Fibroblast of pulmonary artery (primary cell): ENCODE measurements around the gene COX5B.

Source experiments
- DNase-seq: peaks from one replicate; pipeline ENCODE4 v3.0.0-alpha.2; 2010; ENCODE audit warnings: low read depth
- H3K4me3 ChIP-seq: replicated peaks from 2 replicates; pipeline ENCODE4 v1.5.1; 2011; ENCODE audit warnings: low read depth, mild to moderate bottlenecking, control low read depth, low read length, moderate library complexity
- CTCF ChIP-seq: IDR thresholded peaks from 2 replicates; pipeline ENCODE4 v1.5.1; 2011; ENCODE audit warnings: mild to moderate bottlenecking, control low read depth, low read length, inconsistent platforms; ENCODE audit errors: missing control alignments

Gene COX5B

DNA sequence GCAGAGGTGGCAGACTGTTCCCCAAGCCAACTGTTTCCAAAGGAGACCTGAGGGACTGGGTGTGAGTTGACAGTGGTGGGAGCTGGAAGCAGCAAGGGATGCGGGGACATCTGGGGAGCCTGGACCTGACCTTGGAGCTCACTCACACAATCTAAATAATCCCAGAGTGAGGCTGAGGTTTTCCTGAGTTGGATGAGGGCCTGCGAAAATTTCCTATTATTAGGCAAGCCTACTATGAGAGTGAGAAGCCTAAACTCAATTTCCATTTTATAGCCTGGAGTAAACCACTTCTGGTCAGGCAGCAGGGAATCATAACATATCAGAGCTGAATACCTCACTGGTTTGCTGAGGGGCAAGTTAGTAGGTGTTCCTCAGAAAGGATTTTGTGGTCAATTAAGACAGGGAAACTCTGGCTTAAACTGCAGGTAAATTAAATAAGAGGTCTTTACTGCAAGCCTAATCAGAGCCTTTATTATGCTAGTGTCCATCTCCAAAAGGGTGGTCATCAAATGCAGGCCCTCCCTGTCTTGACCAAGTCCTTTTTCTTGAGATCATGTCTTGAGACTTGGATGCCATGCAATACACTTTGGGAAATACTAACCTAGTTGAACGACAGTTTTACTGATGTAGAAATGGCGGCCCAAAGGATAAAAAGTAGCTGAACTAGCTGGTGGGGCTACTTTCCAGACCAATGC, 1.7 kb upstream of the COX5B start:
- no peak for DNase-seq
- TF ChIP-seq CTCF: no peak
- H3K4me3 ChIP-seq: no peak overlapping the region

DNA sequence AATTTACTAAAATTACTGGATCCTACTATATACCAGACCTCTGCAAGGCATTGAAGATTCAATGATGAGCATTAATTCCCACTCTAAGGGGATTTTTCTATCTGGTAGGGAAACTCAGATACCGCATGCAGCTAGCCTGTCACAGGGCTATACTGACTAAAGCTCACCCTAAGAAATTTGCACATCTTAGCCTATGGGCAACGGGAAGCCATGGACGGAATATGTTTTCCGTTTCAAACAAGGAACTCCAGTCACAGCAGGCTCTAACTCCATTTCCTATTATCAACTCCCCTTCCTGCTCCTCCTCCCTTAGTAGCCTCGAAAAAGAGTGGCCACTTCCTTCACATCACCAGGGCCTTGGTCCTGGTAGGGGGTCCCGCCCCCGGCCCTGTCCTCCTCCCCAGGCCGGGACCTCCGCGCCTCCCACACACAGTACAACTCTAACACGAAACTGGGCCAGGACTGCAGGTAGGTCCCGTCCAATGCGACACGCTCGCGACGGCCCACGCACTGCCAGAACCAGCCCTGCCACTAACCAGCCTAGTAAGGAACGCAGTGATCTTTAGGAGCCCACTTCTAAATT, 659 bp upstream of the COX5B start:
- peak overlapping the region; percentile 98 for H3K4me3 ChIP-seq
- TF ChIP-seq CTCF: no peak
- peak; percentile 10 for DNase-seq

DNA sequence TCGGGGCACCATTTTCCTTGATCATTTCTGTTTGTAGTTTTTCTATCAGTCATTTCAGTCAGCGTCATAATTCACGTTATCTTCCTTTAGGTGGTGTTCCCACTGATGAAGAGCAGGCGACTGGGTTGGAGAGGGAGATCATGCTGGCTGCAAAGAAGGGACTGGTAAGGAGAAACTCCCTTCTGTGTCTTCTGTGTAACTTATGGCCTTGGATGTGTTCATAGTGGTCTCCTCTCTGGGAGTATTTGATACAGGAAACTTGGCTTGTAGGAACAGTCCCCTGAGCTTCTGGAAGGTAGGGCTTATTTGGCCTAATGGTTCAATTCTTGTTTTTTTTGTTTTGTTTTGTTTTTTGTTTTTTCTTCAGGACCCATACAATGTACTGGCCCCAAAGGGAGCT, 1.1 kb downstream of the COX5B start:
- no peak for DNase-seq
- TF ChIP-seq CTCF: no peak
- peak overlapping the region; percentile 98 for H3K4me3 ChIP-seq

DNA sequence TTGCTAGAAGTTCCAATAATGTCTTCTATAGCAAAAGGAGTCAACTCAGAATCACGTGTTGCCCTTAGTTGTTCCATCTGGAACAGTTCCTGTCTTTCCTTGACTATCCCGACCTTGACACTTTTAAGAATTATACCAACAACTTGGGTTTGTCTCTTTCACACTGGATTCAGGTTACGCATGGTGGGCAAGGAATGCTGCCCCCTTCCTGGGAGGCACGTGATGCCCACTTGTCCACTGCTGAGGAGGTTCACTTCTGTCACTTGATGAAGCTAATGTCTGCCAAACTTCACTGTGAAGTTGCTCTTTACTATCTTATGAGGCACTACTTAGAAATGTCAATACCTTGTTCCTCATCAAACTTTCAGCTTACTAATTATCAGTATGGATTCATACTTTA, 5.3 kb downstream of the COX5B start:
- no peak for DNase-seq
- TF ChIP-seq CTCF: no peak
- H3K4me3 ChIP-seq: no peak overlapping the region

GRCh38 chr2:97653473-97653872, 7.6 kb downstream of the COX5B start:
- DNase-seq: no peak

DNA sequence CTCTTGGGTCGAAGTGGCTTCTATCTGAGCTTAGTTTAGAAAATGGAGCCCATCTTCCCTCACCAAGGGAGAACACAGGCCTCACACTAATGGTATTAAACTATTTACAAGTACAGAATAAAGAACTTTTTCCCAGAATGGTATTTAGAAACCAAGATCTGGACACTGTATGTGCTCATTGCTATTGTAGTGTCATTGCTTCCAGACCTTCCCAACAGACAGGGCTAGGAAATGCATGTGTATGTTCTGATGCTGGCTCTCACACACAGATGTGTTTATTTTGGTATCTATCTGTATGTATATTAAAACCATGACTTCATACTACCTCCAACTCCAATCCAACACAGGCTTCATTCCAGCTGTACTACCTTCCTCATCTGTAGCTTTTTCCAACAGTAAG, 8.0 kb downstream of the COX5B start:
- no peak overlapping the region for H3K4me3 ChIP-seq
- TF ChIP-seq CTCF: no peak
- DNase-seq: no peak

More at GRCh38 chr2:97653473-97653872, 7.6 kb downstream of the COX5B start:
- TF ChIP-seq CTCF: no peak
- H3K4me3 ChIP-seq: no peak overlapping the region

DNA sequence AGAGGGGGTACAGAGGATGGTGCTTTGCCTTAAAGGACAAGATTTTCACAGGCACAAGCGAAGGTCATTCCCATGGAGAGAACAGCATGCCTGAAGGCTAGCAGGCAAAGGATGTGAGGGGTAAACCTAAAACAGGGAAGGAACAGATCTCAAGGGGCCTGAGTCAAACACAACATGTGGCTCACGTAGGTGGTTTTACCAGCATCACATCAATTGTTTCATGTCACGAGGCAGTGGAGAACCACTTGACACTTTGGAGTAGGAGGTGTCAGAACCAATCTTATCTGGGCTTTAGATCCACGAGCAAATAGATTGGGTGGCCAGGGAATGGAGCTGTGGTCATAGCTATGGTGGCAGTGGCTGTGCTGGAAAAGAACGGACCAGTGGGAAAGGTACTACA, 8.4 kb downstream of the COX5B start:
- DNase-seq: no peak
- no peak for TF ChIP-seq CTCF
- H3K4me3 ChIP-seq: no peak overlapping the region
